ENCODE results near the gene HSPBP1.

Gene HSPBP1

GRCh38 chr19:55252760-55253663 lies 26.9 kb downstream of the HSPBP1 start:
- Histone ChIP-seq H2AFZ (ENCODE audit: low read depth, low read length) (no peak overlapping the region), H3K27me3 (ENCODE audit: insufficient read depth, low read length) (no peaks in the 10 kb centered on the region), H3K9me3 (ENCODE audit: low read length) (no peaks in the 10 kb centered on the region), H3K4me1 (ENCODE audit: insufficient read depth, low read length) (peaks cover 28% of the 10 kb centered on the region), H3K4me3 (ENCODE audit: low read length) (no peak overlapping the region), H3K36me3 (ENCODE audit: insufficient read depth, low read length) (peaks cover 7% of the 10 kb centered on the region)

- no peaks in the 10 kb centered on the region for H3K27me3 ChIP-seq (ENCODE audit: insufficient read depth, low read length)
- H3K9me3 ChIP-seq (ENCODE audit: low read length), result no peaks in the 10 kb centered on the region
- peaks cover 18% of the 10 kb centered on the region for H3K4me1 ChIP-seq (ENCODE audit: insufficient read depth, low read length)
- peaks cover 9% of the 10 kb centered on the region for H3K36me3 ChIP-seq (ENCODE audit: insufficient read depth, low read length)
- no peak overlapping the region for H2AFZ ChIP-seq (ENCODE audit: low read depth, low read length)
- no peak overlapping the region for H3K4me3 ChIP-seq (ENCODE audit: low read length)
Observed at GRCh38 chr19:55251341-55252081, 28.4 kb downstream of the HSPBP1 start.

- Histone ChIP-seq H3K27me3 (ENCODE audit: insufficient read depth, low read length) (no peaks in the 10 kb centered on the region), H2AFZ (ENCODE audit: low read depth, low read length) (no peak overlapping the region), H3K4me1 (ENCODE audit: insufficient read depth, low read length) (peaks cover 15% of the 10 kb centered on the region)
Observed at GRCh38 chr19:55250262-55251036, 29.5 kb downstream of the HSPBP1 start.

DNA sequence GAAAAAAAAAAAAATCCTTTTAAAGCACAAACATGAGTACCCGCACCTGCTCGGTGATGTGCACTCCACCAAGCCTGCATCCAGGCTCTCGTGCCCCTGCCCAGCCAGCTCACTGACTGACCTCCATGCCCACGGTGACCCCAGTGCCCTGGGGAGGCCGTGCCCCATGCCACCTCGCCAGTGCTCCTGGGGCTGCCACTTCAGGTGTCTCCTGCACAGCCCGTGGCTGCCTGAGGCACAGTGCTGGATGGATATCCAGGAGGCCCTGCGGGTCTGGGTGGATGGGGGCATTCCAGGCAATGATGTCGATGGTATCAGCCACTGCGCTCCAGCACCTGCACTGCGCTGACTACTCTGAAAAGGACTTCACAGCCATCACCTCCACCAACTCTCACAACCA lies 30.1 kb downstream of the HSPBP1 start:
- peaks cover 15% of the 10 kb centered on the region for H3K4me1 ChIP-seq (ENCODE audit: insufficient read depth, low read length)
- H3K9me3 ChIP-seq (ENCODE audit: low read length), result no peaks in the 10 kb centered on the region
- no peak overlapping the region for H3K4me3 ChIP-seq (ENCODE audit: low read length)
- no peaks in the 10 kb centered on the region for H3K27me3 ChIP-seq (ENCODE audit: insufficient read depth, low read length)
- no peak overlapping the region for H2AFZ ChIP-seq (ENCODE audit: low read depth, low read length)
- peaks cover 18% of the 10 kb centered on the region for H3K36me3 ChIP-seq (ENCODE audit: insufficient read depth, low read length)

More at GRCh38 chr19:55250262-55251036, 29.5 kb downstream of the HSPBP1 start:
- Histone ChIP-seq H3K4me3 (ENCODE audit: low read length) (no peak overlapping the region), H3K9me3 (ENCODE audit: low read length) (no peaks in the 10 kb centered on the region), H3K36me3 (ENCODE audit: insufficient read depth, low read length) (peaks cover 12% of the 10 kb centered on the region)

- H3K4me3 ChIP-seq (ENCODE audit: low read length), result no peak overlapping the region
- no peak overlapping the region for H2AFZ ChIP-seq (ENCODE audit: low read depth, low read length)
- peaks cover 15% of the 10 kb centered on the region for H3K4me1 ChIP-seq (ENCODE audit: insufficient read depth, low read length)
- H3K36me3 ChIP-seq (ENCODE audit: insufficient read depth, low read length), result peaks cover 28% of the 10 kb centered on the region
- no peaks in the 10 kb centered on the region for H3K27me3 ChIP-seq (ENCODE audit: insufficient read depth, low read length)
- no peaks in the 10 kb centered on the region for H3K9me3 ChIP-seq (ENCODE audit: low read length)
Observed at GRCh38 chr19:55248704-55249103, 31.2 kb downstream of the HSPBP1 start.

DNA sequence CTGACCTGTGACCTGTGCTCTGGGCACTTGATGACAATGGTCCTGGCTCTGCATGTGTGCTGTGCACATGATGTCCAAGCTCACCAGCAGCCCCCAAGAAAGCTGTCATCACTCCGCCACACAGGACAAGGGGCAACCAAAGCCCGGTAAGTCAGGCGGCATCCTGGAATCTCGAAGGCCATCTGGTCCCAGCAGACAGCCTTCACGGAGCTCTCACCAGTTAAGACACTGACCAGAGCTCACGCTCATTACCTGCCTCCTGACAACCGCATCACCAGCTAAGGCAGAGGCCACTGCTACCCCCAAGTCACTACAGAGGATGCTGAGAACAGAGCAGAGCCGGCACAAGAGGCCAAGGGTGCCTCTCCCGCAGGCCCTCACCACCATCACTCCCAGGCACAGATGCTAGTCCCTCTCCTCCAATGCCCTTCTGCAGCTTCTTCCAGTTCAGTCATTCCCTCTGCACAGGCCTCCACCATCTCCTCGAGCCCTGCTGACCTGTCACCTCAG lies 31.7 kb downstream of the HSPBP1 start:
- H3K9me3 ChIP-seq (ENCODE audit: low read length), result no peaks in the 10 kb centered on the region
- peaks cover 14% of the 10 kb centered on the region for H3K4me1 ChIP-seq (ENCODE audit: insufficient read depth, low read length)
- H3K36me3 ChIP-seq (ENCODE audit: insufficient read depth, low read length), result peaks cover 33% of the 10 kb centered on the region
- H2AFZ ChIP-seq (ENCODE audit: low read depth, low read length), result no peak overlapping the region
- H3K4me3 ChIP-seq (ENCODE audit: low read length), result no peak overlapping the region
- H3K27me3 ChIP-seq (ENCODE audit: insufficient read depth, low read length), result no peaks in the 10 kb centered on the region

DNA sequence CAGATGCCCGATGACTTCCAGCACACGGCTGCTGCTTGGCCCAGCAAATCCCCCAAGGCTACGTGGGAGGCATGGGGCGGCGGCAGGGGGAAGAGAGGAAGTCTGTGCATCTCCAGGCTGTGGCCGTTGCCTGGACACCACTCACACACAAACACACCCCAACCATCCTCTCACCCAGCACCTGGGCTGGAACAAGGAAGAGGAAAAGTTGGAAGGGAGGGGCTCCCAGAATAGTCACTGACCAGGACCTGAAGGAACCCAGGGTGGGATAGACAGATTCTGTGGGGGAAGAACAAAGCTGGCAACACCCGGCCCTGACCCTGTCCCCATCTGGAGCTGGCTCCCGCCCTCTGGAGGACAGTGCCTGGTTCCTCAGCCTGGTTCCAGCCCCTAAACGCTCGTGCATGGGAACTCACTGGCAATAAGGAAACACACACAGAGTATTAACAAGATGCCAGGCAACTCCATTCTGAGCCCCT lies 32.2 kb downstream of the HSPBP1 start:
- Histone ChIP-seq H3K9me3 (ENCODE audit: low read length) (no peaks in the 10 kb centered on the region), H3K36me3 (ENCODE audit: insufficient read depth, low read length) (peaks cover 35% of the 10 kb centered on the region), H2AFZ (ENCODE audit: low read depth, low read length) (no peak overlapping the region), H3K4me3 (ENCODE audit: low read length) (no peak overlapping the region), H3K27me3 (ENCODE audit: insufficient read depth, low read length) (no peaks in the 10 kb centered on the region), H3K4me1 (ENCODE audit: insufficient read depth, low read length) (peaks cover 12% of the 10 kb centered on the region)

DNA sequence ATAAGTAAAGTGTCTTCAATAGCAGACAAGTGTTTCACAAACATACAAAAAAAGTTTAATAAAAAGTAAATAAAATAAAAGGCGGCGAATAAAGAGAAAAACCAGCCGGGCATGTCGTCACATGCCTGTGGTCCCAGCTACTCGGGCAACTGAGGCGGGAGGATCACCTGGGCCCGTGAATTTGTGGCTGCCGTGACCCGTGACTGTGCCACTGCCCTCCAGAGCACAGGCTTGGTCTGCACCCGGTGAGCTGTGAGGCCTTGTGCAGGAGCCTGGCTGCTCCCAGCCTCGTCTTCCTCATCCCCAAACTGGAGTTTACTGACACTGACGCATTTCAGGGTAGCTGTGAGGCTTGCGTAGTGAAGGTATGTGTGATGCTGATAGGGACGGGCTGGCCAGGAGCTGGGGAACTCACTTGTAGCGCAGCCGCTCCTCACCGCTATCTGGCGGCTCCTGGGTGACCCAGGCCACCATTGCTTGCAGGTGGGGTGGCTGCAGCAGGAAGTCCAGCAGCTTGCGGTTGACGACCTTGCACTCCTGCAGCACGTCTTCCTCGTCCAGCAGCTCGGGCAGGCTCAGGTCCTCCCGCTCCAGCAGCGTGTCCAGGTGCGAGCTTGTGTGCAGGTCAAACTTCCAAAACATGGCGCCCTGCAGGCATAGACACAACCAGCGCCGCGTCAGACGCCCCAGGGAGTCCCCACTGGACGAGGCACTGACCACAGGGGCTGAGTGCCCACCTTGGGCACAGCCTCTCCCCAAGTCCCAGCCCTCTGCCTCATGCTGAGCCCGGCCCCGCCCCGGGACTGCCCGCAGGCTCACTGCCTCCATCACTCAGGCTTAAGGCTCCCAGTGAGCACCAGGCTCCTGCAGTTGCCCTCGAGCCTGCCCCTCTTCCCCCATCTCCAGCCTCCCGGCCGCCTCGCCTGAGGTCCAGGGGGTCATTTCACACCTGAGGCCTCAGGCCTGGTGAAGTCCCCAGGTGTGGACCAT lies 33.2 kb downstream of the HSPBP1 start:
- Histone ChIP-seq H3K4me3 (ENCODE audit: low read length) (no peak overlapping the region), H3K9me3 (ENCODE audit: low read length) (no peaks in the 10 kb centered on the region), H2AFZ (ENCODE audit: low read depth, low read length) (no peak overlapping the region), H3K27me3 (ENCODE audit: insufficient read depth, low read length) (no peaks in the 10 kb centered on the region), H3K36me3 (ENCODE audit: insufficient read depth, low read length) (peaks cover 44% of the 10 kb centered on the region), H3K4me1 (ENCODE audit: insufficient read depth, low read length) (peaks cover 12% of the 10 kb centered on the region)

DNA sequence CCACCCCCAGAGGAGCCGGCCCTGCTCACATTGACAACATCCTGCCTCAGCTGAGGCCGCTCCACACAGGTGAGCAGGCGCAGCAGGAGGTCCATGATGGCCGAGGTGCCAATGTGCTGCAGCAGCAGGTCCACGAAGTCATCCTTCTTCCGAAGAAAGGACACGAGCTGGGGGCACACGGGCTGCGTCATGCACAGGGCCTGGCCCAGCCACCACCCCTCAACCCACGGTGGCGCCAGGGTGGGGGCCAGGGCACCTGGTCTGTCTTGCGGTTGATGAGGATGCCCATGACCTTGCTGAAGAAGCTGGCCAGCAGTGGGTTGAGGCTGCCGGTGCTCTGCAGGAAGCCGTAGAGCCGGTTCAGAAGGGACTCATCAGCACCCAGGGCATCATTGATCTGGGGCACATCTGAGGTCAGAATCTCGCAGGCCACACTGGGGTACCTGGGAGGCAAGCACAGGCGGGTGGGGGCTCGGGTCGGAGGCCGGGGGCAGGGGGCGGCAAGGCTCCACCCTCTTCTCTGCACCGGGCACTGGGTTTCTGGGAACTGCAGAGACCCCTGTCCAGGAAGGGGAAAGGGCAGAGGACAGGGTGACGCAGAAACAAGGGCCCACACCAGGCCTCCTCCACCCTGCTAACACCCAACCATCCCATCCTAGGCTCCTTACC lies 34.5 kb downstream of the HSPBP1 start:
- no peak overlapping the region for H2AFZ ChIP-seq (ENCODE audit: low read depth, low read length)
- peaks cover 12% of the 10 kb centered on the region for H3K4me1 ChIP-seq (ENCODE audit: insufficient read depth, low read length)
- H3K4me3 ChIP-seq (ENCODE audit: low read length), result no peak overlapping the region
- no peaks in the 10 kb centered on the region for H3K27me3 ChIP-seq (ENCODE audit: insufficient read depth, low read length)
- H3K36me3 ChIP-seq (ENCODE audit: insufficient read depth, low read length), result peaks cover 54% of the 10 kb centered on the region
- H3K9me3 ChIP-seq (ENCODE audit: low read length), result no peaks in the 10 kb centered on the region

- H3K4me3 ChIP-seq (ENCODE audit: low read length), result no peak overlapping the region
- no peaks in the 10 kb centered on the region for H3K27me3 ChIP-seq (ENCODE audit: insufficient read depth, low read length)
- peaks cover 62% of the 10 kb centered on the region for H3K36me3 ChIP-seq (ENCODE audit: insufficient read depth, low read length)
- H2AFZ ChIP-seq (ENCODE audit: low read depth, low read length), result no peak overlapping the region
- peaks cover 12% of the 10 kb centered on the region for H3K4me1 ChIP-seq (ENCODE audit: insufficient read depth, low read length)
- no peaks in the 10 kb centered on the region for H3K9me3 ChIP-seq (ENCODE audit: low read length)
Observed at GRCh38 chr19:55244004-55244680, 35.8 kb downstream of the HSPBP1 start.

GRCh38 chr19:55242517-55242916 lies 37.4 kb downstream of the HSPBP1 start:
- H3K4me1 ChIP-seq (ENCODE audit: insufficient read depth, low read length), result no peaks in the 10 kb centered on the region
- no peak overlapping the region for H2AFZ ChIP-seq (ENCODE audit: low read depth, low read length)
- H3K36me3 ChIP-seq (ENCODE audit: insufficient read depth, low read length), result peaks cover 75% of the 10 kb centered on the region
- no peaks in the 10 kb centered on the region for H3K9me3 ChIP-seq (ENCODE audit: low read length)
- H3K27me3 ChIP-seq (ENCODE audit: insufficient read depth, low read length), result no peaks in the 10 kb centered on the region
- no peak overlapping the region for H3K4me3 ChIP-seq (ENCODE audit: low read length)
